HEK293 (cell line): ENCODE results near the gene AAR2.

Experiments used
- ATF2 ChIP-seq: fragments of 450-650 bp; formaldehyde crosslinking; IDR thresholded peaks from 2 replicates; pipeline ENCODE4 v1.5.1; 2016; ENCODE audit warnings: missing biosample characterization, missing genetic modification characterization, low read depth
- BCL11A ChIP-seq: fragments of 450-650 bp; formaldehyde crosslinking; IDR thresholded peaks from 2 replicates; pipeline ENCODE4 v1.5.1; 2016; ENCODE audit warnings: low read depth, missing biosample characterization, missing genetic modification characterization
- KLF17 ChIP-seq: fragments of 450-650 bp; formaldehyde crosslinking; IDR thresholded peaks from 2 replicates; pipeline ENCODE4 v1.5.1; 2016; ENCODE audit warnings: missing biosample characterization, missing genetic modification characterization
- SP2 ChIP-seq: fragments of 450-650 bp; formaldehyde crosslinking; IDR thresholded peaks from 2 replicates; pipeline ENCODE4 v1.5.1; 2016; ENCODE audit warnings: missing biosample characterization, missing genetic modification characterization
- TRIM28 ChIP-seq: IDR thresholded peaks from 2 replicates; pipeline ENCODE4 v1.6.1; 2011; ENCODE audit warnings: low read length, control low read depth, borderline replicate concordance
- YY1 ChIP-seq: fragments of 450-650 bp; formaldehyde crosslinking; IDR thresholded peaks from 2 replicates; pipeline ENCODE4 v1.5.1; 2018; ENCODE audit warnings: missing biosample characterization, missing genetic modification characterization
- ZBTB20 ChIP-seq: fragments of 450-650 bp; formaldehyde crosslinking; IDR thresholded peaks from 2 replicates; pipeline ENCODE4 v1.5.1; 2016; ENCODE audit warnings: missing biosample characterization, missing genetic modification characterization
- ZBTB21 ChIP-seq: fragments of 450-650 bp; formaldehyde crosslinking; IDR thresholded peaks from 2 replicates; pipeline ENCODE4 v1.5.1; 2017; ENCODE audit warnings: missing biosample characterization, missing genetic modification characterization
- ZBTB7A ChIP-seq: fragments of 450-650 bp; formaldehyde crosslinking; IDR thresholded peaks from 2 replicates; pipeline ENCODE4 v1.5.1; 2016; ENCODE audit warnings: low read depth, missing biosample characterization, missing genetic modification characterization
- ZBTB8A ChIP-seq: fragments of 450-650 bp; formaldehyde crosslinking; IDR thresholded peaks from 2 replicates; pipeline ENCODE4 v1.5.1; 2016; ENCODE audit warnings: missing biosample characterization, missing genetic modification characterization
- ZFP37 ChIP-seq: fragments of 450-650 bp; formaldehyde crosslinking; IDR thresholded peaks from 2 replicates; pipeline ENCODE4 v1.5.1; 2016; ENCODE audit warnings: missing biosample characterization, missing genetic modification characterization
- ZNF157 ChIP-seq: fragments of 450-650 bp; formaldehyde crosslinking; IDR thresholded peaks from 2 replicates; pipeline ENCODE4 v1.5.1; 2016; ENCODE audit warnings: missing biosample characterization, missing genetic modification characterization
- ZNF175 ChIP-seq: fragments of 450-650 bp; formaldehyde crosslinking; IDR thresholded peaks from 2 replicates; pipeline ENCODE4 v1.5.1; 2016; ENCODE audit warnings: missing biosample characterization, missing genetic modification characterization
- ZNF211 ChIP-seq: fragments of 450-650 bp; formaldehyde crosslinking; IDR thresholded peaks from 2 replicates; pipeline ENCODE4 v1.5.1; 2016; ENCODE audit warnings: low read depth, missing biosample characterization, missing genetic modification characterization
- ZNF324 ChIP-seq: fragments of 450-650 bp; formaldehyde crosslinking; IDR thresholded peaks from 2 replicates; pipeline ENCODE4 v1.5.1; 2016; ENCODE audit warnings: missing biosample characterization, missing genetic modification characterization
- ZNF394 ChIP-seq: fragments of 450-650 bp; formaldehyde crosslinking; IDR thresholded peaks from 2 replicates; pipeline ENCODE4 v1.5.1; 2016; ENCODE audit warnings: missing biosample characterization, missing genetic modification characterization, mild to moderate bottlenecking, moderate library complexity, borderline replicate concordance
- ZNF473 ChIP-seq: fragments of 450-650 bp; formaldehyde crosslinking; IDR thresholded peaks from 2 replicates; pipeline ENCODE4 v1.5.1; 2017; ENCODE audit warnings: missing biosample characterization, missing genetic modification characterization
- ZNF548 ChIP-seq: fragments of 450-650 bp; formaldehyde crosslinking; IDR thresholded peaks from 2 replicates; pipeline ENCODE4 v1.5.1; 2016; ENCODE audit warnings: missing biosample characterization, missing genetic modification characterization
- ZNF558 ChIP-seq: fragments of 450-650 bp; formaldehyde crosslinking; IDR thresholded peaks from 2 replicates; pipeline ENCODE4 v1.5.1; 2016; ENCODE audit warnings: missing biosample characterization, missing genetic modification characterization
- ZNF561 ChIP-seq: fragments of 450-650 bp; IDR thresholded peaks from 2 replicates; pipeline ENCODE4 v1.5.1; 2018; ENCODE audit warnings: missing biosample characterization, missing genetic modification characterization, borderline replicate concordance
- ZNF629 ChIP-seq: fragments of 450-650 bp; formaldehyde crosslinking; IDR thresholded peaks from 2 replicates; pipeline ENCODE4 v1.5.1; 2017; ENCODE audit warnings: missing biosample characterization, missing genetic modification characterization
- ZNF677 ChIP-seq: fragments of 450-650 bp; IDR thresholded peaks from 2 replicates; pipeline ENCODE4 v1.5.0; 2018; ENCODE audit warnings: missing biosample characterization, mild to moderate bottlenecking, missing genetic modification characterization, moderate library complexity
- ZNF707 ChIP-seq: fragments of 450-650 bp; formaldehyde crosslinking; IDR thresholded peaks from 2 replicates; pipeline ENCODE4 v1.5.1; 2016; ENCODE audit warnings: missing biosample characterization, missing genetic modification characterization
- ZNF768 ChIP-seq: fragments of 450-650 bp; formaldehyde crosslinking; IDR thresholded peaks from 2 replicates; pipeline ENCODE4 v1.5.1; 2018; ENCODE audit warnings: missing biosample characterization, mild to moderate bottlenecking, missing genetic modification characterization
- TF ChIP-seq, protein P1 (sequence below): fragments of 450-650 bp; formaldehyde crosslinking; IDR thresholded peaks from 2 replicates; pipeline ENCODE4 v1.5.1; 2016; ENCODE audit warnings: missing biosample characterization, missing genetic modification characterization, borderline replicate concordance
- TF ChIP-seq, protein P2 (sequence below): fragments of 450-650 bp; IDR thresholded peaks from 2 replicates; pipeline ENCODE4 v1.5.1; 2018; ENCODE audit warnings: missing biosample characterization, mild to moderate bottlenecking, missing genetic modification characterization
- TF ChIP-seq, protein P3 (sequence below): fragments of 450-650 bp; formaldehyde crosslinking; IDR thresholded peaks from 2 replicates; pipeline ENCODE4 v1.5.1; 2016; ENCODE audit warnings: missing biosample characterization, missing genetic modification characterization

The AAR2 gene

GRCh38 chr20:36235892-36236785 lies at the start of gene AAR2 (continued):
- TF ChIP-seq ZFP37 (peak; percentile 93; the same call in 1 of the 2 replicates), ZNF394 (tag by site-specific recombination) (peak; percentile 61; the same call in 1 of the 2 replicates), ZNF707 (tag by site-specific recombination) (no peak), ZNF629 (tag by site-specific recombination) (peak; percentile 73), ZBTB7A (0 out of 2 replicates have a peak, but pooled peaks have one; percentile 17), ZNF558 (tag by site-specific recombination) (0 out of 2 replicates have a peak, but pooled peaks have one; percentile 23), YY1 (peak; percentile 75), TRIM28 (0 out of 2 replicates have a peak, but pooled peaks have one; percentile 55), ZBTB8A (tag by site-specific recombination) (peak; percentile 40; the same call in 1 of the 2 replicates), KLF17 (tag by site-specific recombination) (peak; percentile 86; the same call in 1 of the 2 replicates), ZNF175 (no peak), ZNF211 (tag by site-specific recombination) (no peak), BCL11A (tag by site-specific recombination) (no peak), ZNF548 (tag by site-specific recombination) (no peak), ZNF677 (no peak), ZNF561 (peak; percentile 85), ZNF157 (tag by site-specific recombination) (no peak), SP2 (tag by site-specific recombination) (peak; percentile 62), ZBTB20 (tag by site-specific recombination) (peak; percentile 39; the same call in 1 of the 2 replicates), ATF2 (tag by site-specific recombination) (no peak), ZNF473 (tag by site-specific recombination) (no peak), ZNF324 (peak; percentile 74; the same call in 1 of the 2 replicates), ZNF768 (tag by site-specific recombination) (no peak), ZBTB21 (0 out of 2 replicates have a peak, but pooled peaks have one; percentile 40)
- TF ChIP-seq, protein P1, sequence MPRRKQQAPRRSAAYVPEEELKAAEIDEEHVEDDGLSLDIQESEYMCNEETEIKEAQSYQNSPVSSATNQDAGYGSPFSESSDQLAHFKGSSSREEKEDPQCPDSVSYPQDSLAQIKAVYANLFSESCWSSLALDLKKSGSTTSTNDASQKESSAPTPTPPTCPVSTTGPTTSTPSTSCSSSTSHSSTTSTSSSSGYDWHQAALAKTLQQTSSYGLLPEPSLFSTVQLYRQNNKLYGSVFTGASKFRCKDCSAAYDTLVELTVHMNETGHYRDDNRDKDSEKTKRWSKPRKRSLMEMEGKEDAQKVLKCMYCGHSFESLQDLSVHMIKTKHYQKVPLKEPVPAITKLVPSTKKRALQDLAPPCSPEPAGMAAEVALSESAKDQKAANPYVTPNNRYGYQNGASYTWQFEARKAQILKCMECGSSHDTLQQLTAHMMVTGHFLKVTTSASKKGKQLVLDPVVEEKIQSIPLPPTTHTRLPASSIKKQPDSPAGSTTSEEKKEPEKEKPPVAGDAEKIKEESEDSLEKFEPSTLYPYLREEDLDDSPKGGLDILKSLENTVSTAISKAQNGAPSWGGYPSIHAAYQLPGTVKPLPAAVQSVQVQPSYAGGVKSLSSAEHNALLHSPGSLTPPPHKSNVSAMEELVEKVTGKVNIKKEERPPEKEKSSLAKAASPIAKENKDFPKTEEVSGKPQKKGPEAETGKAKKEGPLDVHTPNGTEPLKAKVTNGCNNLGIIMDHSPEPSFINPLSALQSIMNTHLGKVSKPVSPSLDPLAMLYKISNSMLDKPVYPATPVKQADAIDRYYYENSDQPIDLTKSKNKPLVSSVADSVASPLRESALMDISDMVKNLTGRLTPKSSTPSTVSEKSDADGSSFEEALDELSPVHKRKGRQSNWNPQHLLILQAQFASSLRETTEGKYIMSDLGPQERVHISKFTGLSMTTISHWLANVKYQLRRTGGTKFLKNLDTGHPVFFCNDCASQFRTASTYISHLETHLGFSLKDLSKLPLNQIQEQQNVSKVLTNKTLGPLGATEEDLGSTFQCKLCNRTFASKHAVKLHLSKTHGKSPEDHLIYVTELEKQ (tag by site-specific recombination) = no peak
- TF ChIP-seq, protein P2, sequence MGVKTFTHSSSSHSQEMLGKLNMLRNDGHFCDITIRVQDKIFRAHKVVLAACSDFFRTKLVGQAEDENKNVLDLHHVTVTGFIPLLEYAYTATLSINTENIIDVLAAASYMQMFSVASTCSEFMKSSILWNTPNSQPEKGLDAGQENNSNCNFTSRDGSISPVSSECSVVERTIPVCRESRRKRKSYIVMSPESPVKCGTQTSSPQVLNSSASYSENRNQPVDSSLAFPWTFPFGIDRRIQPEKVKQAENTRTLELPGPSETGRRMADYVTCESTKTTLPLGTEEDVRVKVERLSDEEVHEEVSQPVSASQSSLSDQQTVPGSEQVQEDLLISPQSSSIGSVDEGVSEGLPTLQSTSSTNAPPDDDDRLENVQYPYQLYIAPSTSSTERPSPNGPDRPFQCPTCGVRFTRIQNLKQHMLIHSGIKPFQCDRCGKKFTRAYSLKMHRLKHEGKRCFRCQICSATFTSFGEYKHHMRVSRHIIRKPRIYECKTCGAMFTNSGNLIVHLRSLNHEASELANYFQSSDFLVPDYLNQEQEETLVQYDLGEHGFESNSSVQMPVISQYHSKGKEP = peak; percentile 37; the same call in 1 of the 2 replicates
- TF ChIP-seq, protein P3, sequence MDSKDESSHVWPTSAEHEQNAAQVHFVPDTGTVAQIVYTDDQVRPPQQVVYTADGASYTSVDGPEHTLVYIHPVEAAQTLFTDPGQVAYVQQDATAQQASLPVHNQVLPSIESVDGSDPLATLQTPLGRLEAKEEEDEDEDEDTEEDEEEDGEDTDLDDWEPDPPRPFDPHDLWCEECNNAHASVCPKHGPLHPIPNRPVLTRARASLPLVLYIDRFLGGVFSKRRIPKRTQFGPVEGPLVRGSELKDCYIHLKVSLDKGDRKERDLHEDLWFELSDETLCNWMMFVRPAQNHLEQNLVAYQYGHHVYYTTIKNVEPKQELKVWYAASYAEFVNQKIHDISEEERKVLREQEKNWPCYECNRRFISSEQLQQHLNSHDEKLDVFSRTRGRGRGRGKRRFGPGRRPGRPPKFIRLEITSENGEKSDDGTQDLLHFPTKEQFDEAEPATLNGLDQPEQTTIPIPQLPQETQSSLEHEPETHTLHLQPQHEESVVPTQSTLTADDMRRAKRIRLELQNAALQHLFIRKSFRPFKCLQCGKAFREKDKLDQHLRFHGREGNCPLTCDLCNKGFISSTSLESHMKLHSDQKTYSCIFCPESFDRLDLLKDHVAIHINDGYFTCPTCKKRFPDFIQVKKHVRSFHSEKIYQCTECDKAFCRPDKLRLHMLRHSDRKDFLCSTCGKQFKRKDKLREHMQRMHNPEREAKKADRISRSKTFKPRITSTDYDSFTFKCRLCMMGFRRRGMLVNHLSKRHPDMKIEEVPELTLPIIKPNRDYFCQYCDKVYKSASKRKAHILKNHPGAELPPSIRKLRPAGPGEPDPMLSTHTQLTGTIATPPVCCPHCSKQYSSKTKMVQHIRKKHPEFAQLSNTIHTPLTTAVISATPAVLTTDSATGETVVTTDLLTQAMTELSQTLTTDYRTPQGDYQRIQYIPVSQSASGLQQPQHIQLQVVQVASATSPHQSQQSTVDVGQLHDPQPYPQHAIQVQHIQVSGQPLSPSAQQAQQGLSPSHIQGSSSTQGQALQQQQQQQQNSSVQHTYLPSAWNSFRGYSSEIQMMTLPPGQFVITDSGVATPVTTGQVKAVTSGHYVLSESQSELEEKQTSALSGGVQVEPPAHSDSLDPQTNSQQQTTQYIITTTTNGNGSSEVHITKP = peak; percentile 26; the same call in 1 of the 2 replicates
